GM12891 (cell line): Measurements from ENCODE around the gene PRR18.

Source experiments
- POLR2A ChIP-seq: IDR thresholded peaks from 2 replicates; pipeline ENCODE4 v1.6.1; 2011; ENCODE audit warnings: low read depth, low read length, control low read depth
- POLR2AphosphoS5 ChIP-seq: IDR thresholded peaks from 2 replicates; pipeline ENCODE4 v1.6.1; 2011; ENCODE audit warnings: low read depth, low read length, control low read depth
- POU2F2 ChIP-seq: IDR thresholded peaks from 2 replicates; pipeline ENCODE4 v1.6.1; 2011; ENCODE audit warnings: low read depth, mild to moderate bottlenecking, control low read depth, low read length, moderate library complexity
- SPI1 ChIP-seq: IDR thresholded peaks from 2 replicates; pipeline ENCODE4 v1.6.1; 2011; ENCODE audit warnings: low read depth, low read length, control low read depth
- TAF1 ChIP-seq: IDR thresholded peaks from 2 replicates; pipeline ENCODE4 v1.6.1; 2011; ENCODE audit warnings: low read depth, low read length, control low read depth

GRCh38 chr6:166257911-166258318, 50.3 kb downstream of the PRR18 start:
- TF ChIP-seq POLR2A (no peak), TAF1 (no peak), POLR2AphosphoS5 (no peak), POU2F2 (no peak), SPI1 (no peak)
